ENCODE data around the gene LIPK. TPM values are rescaled to one million over a fixed set of nuclear protein-coding genes. Genes with fewer than 3 reads are reported as not detected.

The LIPK gene
- total RNA-seq, 1 donor, result not detected

GRCh38 chr10:88715517-88715916 lies 9.5 kb downstream of the LIPK start:
- H3K4me3 ChIP-seq (ENCODE audit: low read depth, low read length), result no peak overlapping the region
- no peak for DNase-seq (ENCODE audit: low read depth)
- no peak for TF ChIP-seq CTCF (IDR thresholded peaks at IDR 0.05; ENCODE audit: insufficient read depth, low read depth, low read length)

DNA sequence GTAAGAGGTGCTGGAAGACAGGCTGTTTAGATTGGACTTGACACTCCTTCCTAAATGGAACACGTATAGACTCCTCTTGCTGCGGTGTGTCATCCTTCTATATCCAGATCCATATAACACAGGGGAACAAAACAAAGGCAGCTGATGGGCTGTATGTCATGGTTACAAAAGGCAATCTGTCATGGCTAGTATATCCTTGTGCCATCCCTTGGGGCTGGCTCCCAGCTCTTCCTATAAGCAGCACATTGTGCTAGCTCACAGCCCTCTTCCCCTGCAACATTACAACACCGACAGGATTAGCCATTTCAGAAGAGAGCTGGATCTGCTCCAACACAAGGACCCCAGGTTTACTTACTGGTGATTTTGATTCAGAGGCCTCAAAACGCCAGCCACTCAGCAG lies 15.3 kb downstream of the LIPK start:
- DNase-seq (ENCODE audit: low read depth), result no peak
- H3K4me3 ChIP-seq (ENCODE audit: low read depth, low read length), result no peak overlapping the region
- no peak for TF ChIP-seq CTCF (IDR thresholded peaks at IDR 0.05; ENCODE audit: insufficient read depth, low read depth, low read length)

- no peak for DNase-seq (ENCODE audit: low read depth)
- no peak for TF ChIP-seq CTCF (IDR thresholded peaks at IDR 0.05; ENCODE audit: insufficient read depth, low read depth, low read length)
- no peak overlapping the region for H3K4me3 ChIP-seq (ENCODE audit: low read depth, low read length)
Observed at GRCh38 chr10:88725798-88726197, 19.7 kb downstream of the LIPK start.

GRCh38 chr10:88728107-88728763 lies 22.2 kb downstream of the LIPK start:
- TF ChIP-seq CTCF (IDR thresholded peaks at IDR 0.05; ENCODE audit: insufficient read depth, low read depth, low read length), result peak; percentile 56
- no peak overlapping the region for H3K4me3 ChIP-seq (ENCODE audit: low read depth, low read length)
- peak; percentile 21 for DNase-seq (ENCODE audit: low read depth)

- TF ChIP-seq CTCF (IDR thresholded peaks at IDR 0.05; ENCODE audit: insufficient read depth, low read depth, low read length), result no peak
- no peak overlapping the region for H3K4me3 ChIP-seq (ENCODE audit: low read depth, low read length)
- no peak for DNase-seq (ENCODE audit: low read depth)
Observed at GRCh38 chr10:88730864-88731263, 24.8 kb downstream of the LIPK start.

DNA sequence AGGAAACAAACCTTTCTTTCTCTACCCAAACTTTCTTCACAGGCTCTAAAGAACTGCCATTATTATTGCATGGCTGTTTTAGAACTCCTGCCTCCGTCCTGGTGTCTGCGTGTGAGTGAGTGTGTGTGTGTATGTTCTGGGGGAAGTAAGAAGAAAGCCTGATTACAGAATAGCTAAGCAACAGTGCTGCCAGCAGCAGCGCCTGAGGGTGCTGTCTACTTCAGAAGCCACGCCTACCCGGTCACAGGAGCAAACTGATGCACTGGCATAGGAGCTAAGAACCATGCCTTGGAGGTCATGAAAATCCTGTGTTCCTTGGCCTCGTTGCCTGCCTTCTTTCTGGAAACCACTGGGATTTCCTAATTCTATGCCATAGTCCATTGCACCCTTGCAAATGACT lies 25.2 kb downstream of the LIPK start:
- H3K4me3 ChIP-seq (ENCODE audit: low read depth, low read length), result no peak overlapping the region
- no peak for DNase-seq (ENCODE audit: low read depth)
- TF ChIP-seq CTCF (IDR thresholded peaks at IDR 0.05; ENCODE audit: insufficient read depth, low read depth, low read length), result no peak

GRCh38 chr10:88733215-88733614 lies 27.2 kb downstream of the LIPK start:
- DNase-seq (ENCODE audit: low read depth), result no peak
- no peak overlapping the region for H3K4me3 ChIP-seq (ENCODE audit: low read depth, low read length)
- no peak for TF ChIP-seq CTCF (IDR thresholded peaks at IDR 0.05; ENCODE audit: insufficient read depth, low read depth, low read length)

Measured in fibroblast of villous mesenchyme (primary cell).